ENCODE data around the gene RBM33. TPM values are rescaled to one million over a fixed set of nuclear protein-coding genes. Genes with fewer than 3 reads are reported as not detected.

The RBM33 gene
- total and polyA plus RNA-seq, 2 of the 8 experiments (the other 6 are each of a cell fraction or from before 2014, with no cell fraction given), result 16.5 to 64.6 TPM

DNA sequence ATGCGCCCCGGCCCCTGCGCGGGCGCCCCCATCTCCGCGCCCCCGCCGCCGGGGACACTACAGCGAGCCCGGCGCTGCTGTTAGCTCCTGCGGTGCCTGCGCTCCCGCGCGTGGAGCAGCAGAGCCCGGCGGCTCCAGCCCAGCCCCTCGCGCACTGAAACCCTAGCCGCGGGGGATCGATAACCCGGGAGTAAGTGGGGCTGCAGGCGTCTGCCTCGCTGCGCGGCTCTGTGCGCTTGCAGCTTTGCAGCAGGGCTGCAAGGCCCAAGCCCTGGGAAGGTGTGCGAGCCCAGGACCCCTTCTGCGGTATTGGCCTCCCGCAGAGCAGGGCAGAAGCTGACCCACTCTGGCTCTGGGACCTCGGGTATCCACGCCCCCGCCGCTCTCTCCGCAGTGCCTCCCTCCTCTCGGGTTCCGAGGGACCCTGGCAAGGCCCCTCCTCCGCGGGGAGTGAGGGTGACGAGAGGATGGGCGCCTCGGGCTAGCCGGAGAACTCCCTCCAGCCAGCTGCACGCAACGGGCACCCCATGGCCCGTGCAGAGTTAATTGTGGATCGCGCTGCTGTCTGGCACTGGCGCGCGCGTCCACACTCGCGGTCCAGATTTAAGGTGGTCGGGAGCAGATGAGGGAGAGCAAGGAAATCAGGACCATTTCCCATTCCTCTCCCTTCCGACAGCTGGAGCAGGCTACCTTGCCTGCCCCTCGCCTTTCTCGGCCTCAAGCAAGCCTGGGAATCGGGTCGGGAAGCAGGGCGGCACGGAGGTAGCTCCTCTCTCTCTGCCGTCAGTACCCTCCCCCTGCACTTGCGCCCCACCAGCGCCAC lies 165.7 kb downstream of the RBM33 start:
- DNase-seq (ENCODE audit: low read depth in 1 of 2, low spot score in 2 of 2) (no peak), FAIRE-seq (no peak)
- Histone ChIP-seq H3K27me3 (replicated peaks in 1 of 4; ENCODE audit: control insufficient read depth in 3 of 4, extremely low read depth in 1 of 4, insufficient read depth in 3 of 4, low read length in 3 of 4) (peaks cover 93 to 98% (median 97%) of the 10 kb centered on the region in 4 experiments), H3K27ac (ENCODE audit: low read depth, low read length) (no peak overlapping the region), H4K20me1 (replicated peaks in 1 of 2; ENCODE audit: control insufficient read depth in 1 of 2, insufficient read depth in 2 of 2, low read length in 2 of 2) (peaks cover 20 to 34% of the 10 kb centered on the region in 2 experiments), H3K18ac (ENCODE audit: extremely low read depth, low read length) (peak overlapping the region; percentile 78; the same call in 1 of the 2 replicates), H3K79me1 (ENCODE audit: low read depth, low read length) (no peaks in the 10 kb centered on the region), H3K4me2 (ENCODE audit: insufficient read depth in 1 of 2, low read depth in 2 of 2, low read length in 2 of 2) (peak overlapping the region; percentile 40 to 73), H3K9ac (replicated peaks in 1 of 4; ENCODE audit: extremely low read depth in 1 of 4, low read depth in 3 of 4, low read length in 3 of 4) (no peak overlapping the region), H4K5ac (ENCODE audit: insufficient read length, low read depth, low read length) (no peak overlapping the region), H3K36me3 (ENCODE audit: control insufficient read depth in 2 of 4, insufficient read depth in 4 of 4, low read length in 3 of 4) (0 out of 8 replicates have a peak, but pooled peaks cover 0 to 3% (median 0%) of the 10 kb centered on the region in 4 experiments), H3K56ac (replicated peaks; ENCODE audit: insufficient read length, low read depth, low read length) (no peak overlapping the region), H3K4me3 (ENCODE audit: extremely low read depth in 1 of 4, insufficient read depth in 2 of 4, low read depth in 3 of 4, low read length in 4 of 4) (peak overlapping the region in 3 of 4 experiments; percentile 26 to 56 (median 29); a peak in 6 of 8 replicates), H2BK5ac (ENCODE audit: low read depth, low read length) (peak overlapping the region; percentile 60; the same call in 1 of the 2 replicates), H2BK12ac (ENCODE audit: low read depth, low read length) (0 out of 2 replicates have a peak overlapping the region, but pooled peaks have one; percentile 80), H3K79me2 (ENCODE audit: control insufficient read depth in 1 of 2, insufficient read depth in 2 of 2, low read length in 2 of 2) (no peaks in the 10 kb centered on the region), H4K8ac (ENCODE audit: extremely low read depth, insufficient read depth, low read length) (no peak overlapping the region), H3K9me3 (ENCODE audit: insufficient read depth in 2 of 2, low read depth in 1 of 2, low read length in 1 of 2) (no peaks in the 10 kb centered on the region), H2AK5ac (ENCODE audit: low read depth, low read length) (no peak overlapping the region), H3K14ac (ENCODE audit: insufficient read length) (no peak overlapping the region), H3K4me1 (replicated peaks in 1 of 4; ENCODE audit: control insufficient read depth in 3 of 4, insufficient read depth in 4 of 4, low read length in 3 of 4) (peaks cover 8 to 72% (median 45%) of the 10 kb centered on the region in 4 experiments), H3K23me2 (ENCODE audit: low read depth, low read length) (peaks cover 7% of the 10 kb centered on the region; the same call in 1 of the 2 replicates), H2BK15ac (ENCODE audit: low read length) (no peak overlapping the region), H2BK120ac (replicated peaks; ENCODE audit: low read depth, low read length) (no peak overlapping the region), H2AFZ (ENCODE audit: low read length) (no peak overlapping the region), H2BK20ac (ENCODE audit: low read length) (no peak overlapping the region), H3K23ac (ENCODE audit: insufficient read length) (no peak overlapping the region), H3K4ac (replicated peaks; ENCODE audit: insufficient read length, low read depth, low read length) (no peak overlapping the region), H4K91ac (replicated peaks; ENCODE audit: insufficient read length, low read length) (no peak overlapping the region)
- POLR2A ChIA-PET (ENCODE audit: partially characterized antibody), result interaction anchor here (1.2 kb wide), 1 partner anchor 9 kb away, joined by 3 read pairs; no protein-coding TSS in a partner anchor
- CTCF ChIA-PET (ENCODE audit: partially characterized antibody), result interaction anchor here (1.0 to 1.2 kb wide), 4 partner anchors 11 to 829 kb away, joined by 3 to 5 read pairs (median 3); no protein-coding TSS in a partner anchor
- 3% methylated on average over 50 of the region's 69 CpGs; no CpG with 5 or more reads in 1 of the 2 experiments for WGBS, 2 experiments (ENCODE audit: extremely low coverage in 1 of 2, insufficient coverage in 1 of 2, insufficient read length in 1 of 2, insufficient replicate concordance in 2 of 2, low coverage in 1 of 2, low lambda C conversion rate in 2 of 2, missing lambda C conversion rate in 1 of 2)
- TF ChIP-seq EP300 (IDR thresholded peaks at IDR 0.05; ENCODE audit: borderline replicate concordance in 1 of 2, low read depth in 2 of 2, low read length in 2 of 2) (no peak), CTCF (IDR thresholded peaks at IDR 0.05; ENCODE audit: control extremely low read depth in 1 of 3, insufficient read depth in 1 of 3, low read depth in 1 of 3, low read length in 3 of 3) (no peak), CHD2 (IDR thresholded peaks at IDR 0.05; ENCODE audit: low read length) (no peak), HDAC2 (IDR thresholded peaks at IDR 0.05; ENCODE audit: borderline replicate concordance in 1 of 2, low read depth in 2 of 2, low read length in 2 of 2) (no peak), NRF1 (IDR thresholded peaks at IDR 0.05; ENCODE audit: low read depth, low read length) (no peak), ASH2L (IDR thresholded peaks at IDR 0.05; ENCODE audit: low read length) (no peak), EGR1 (IDR thresholded peaks at IDR 0.05; ENCODE audit: borderline replicate concordance, low read depth, low read length) (no peak)
